Mesendoderm (in vitro differentiated cells): ENCODE results near the gene PPP6R3.

ENCODE experiments used
- DNase-seq: peaks from one replicate; pipeline ENCODE4 v3.0.0; 2013
- H2AK5ac ChIP-seq: 2 replicates; pipeline ENCODE4 v1.6.1; 2013; ENCODE audit warnings: low read length, inconsistent platforms
- H2BK120ac ChIP-seq: 2 replicates; pipeline ENCODE4 v1.6.1; 2013; ENCODE audit warnings: low read depth, mild to moderate bottlenecking, low read length, moderate library complexity, mixed read lengths
- H2BK15ac ChIP-seq: replicated peaks from 2 replicates; pipeline ENCODE4 v1.6.1; 2013; ENCODE audit warnings: low read depth, mild to moderate bottlenecking, moderate library complexity
- H2BK5ac ChIP-seq: 2 replicates; pipeline ENCODE4 v1.6.1; 2013; ENCODE audit warnings: low read length, inconsistent platforms
- H3K18ac ChIP-seq: 2 replicates; pipeline ENCODE4 v1.6.1; 2013; ENCODE audit warnings: mild to moderate bottlenecking, low read length, mixed read lengths
- H3K23ac ChIP-seq: one replicate; pipeline ENCODE4 v1.6.1; 2013; ENCODE audit warnings: low read length
- H3K27ac ChIP-seq: 2 replicates; pipeline ENCODE4 v1.5.1; 2013; ENCODE audit warnings: low read depth, mild to moderate bottlenecking, inconsistent platforms, low read length, moderate library complexity
- H3K27me3 ChIP-seq: 2 replicates; pipeline ENCODE4 v1.6.1; 2013; ENCODE audit warnings: low read length, control low read depth, mild to moderate bottlenecking, inconsistent platforms; ENCODE audit not compliant: insufficient read depth, poor library complexity
- H3K36me3 ChIP-seq: 2 replicates; pipeline ENCODE4 v1.6.1; 2013; ENCODE audit warnings: low read length, inconsistent platforms; ENCODE audit not compliant: control insufficient read depth, insufficient read depth
- H3K4ac ChIP-seq: one replicate; pipeline ENCODE4 v1.6.1; 2013; ENCODE audit warnings: low read depth, mild to moderate bottlenecking, low read length, moderate library complexity
- H3K4me1 ChIP-seq: 2 replicates; pipeline ENCODE4 v1.6.1; 2013; ENCODE audit warnings: low read depth, low read length, inconsistent platforms; ENCODE audit not compliant: control insufficient read depth
- H3K4me2 ChIP-seq: 2 replicates; pipeline ENCODE4 v1.6.1; 2013; ENCODE audit warnings: low read length
- H3K4me3 ChIP-seq: 2 replicates; pipeline ENCODE4 v1.5.1; 2013; ENCODE audit warnings: mild to moderate bottlenecking, low read length
- H3K56ac ChIP-seq: one replicate; pipeline ENCODE4 v1.6.1; 2013; ENCODE audit warnings: low read length
- H3K79me1 ChIP-seq: 2 replicates; pipeline ENCODE4 v1.6.1; 2013; ENCODE audit warnings: low read length, inconsistent platforms
- H3K79me2 ChIP-seq: 2 replicates; pipeline ENCODE4 v1.6.1; 2013; ENCODE audit warnings: mild to moderate bottlenecking, low read length; ENCODE audit not compliant: control insufficient read depth, insufficient read depth
- H3K9ac ChIP-seq: 2 replicates; pipeline ENCODE4 v1.6.1; 2013; ENCODE audit warnings: low read length, inconsistent platforms
- H4K5ac ChIP-seq: one replicate; pipeline ENCODE4 v1.6.1; 2013; ENCODE audit warnings: low read length
- H4K8ac ChIP-seq: one replicate; pipeline ENCODE4 v1.6.1; 2013; ENCODE audit warnings: low read depth, mild to moderate bottlenecking, control low read depth, low read length, moderate library complexity
- WGBS: extraction: QIAGEN DNeasy Blood & Tissue Kit; methylation state at CpG from one replicate; pipeline ENCODE4 v1.1.7; 2013; ENCODE audit warnings: low lambda C conversion rate, missing lambda C conversion rate; ENCODE audit not compliant: insufficient coverage; ENCODE audit errors: extremely low coverage; 5-methylcytosine and 5-hydroxymethylcytosine counted together

Gene PPP6R3

DNA sequence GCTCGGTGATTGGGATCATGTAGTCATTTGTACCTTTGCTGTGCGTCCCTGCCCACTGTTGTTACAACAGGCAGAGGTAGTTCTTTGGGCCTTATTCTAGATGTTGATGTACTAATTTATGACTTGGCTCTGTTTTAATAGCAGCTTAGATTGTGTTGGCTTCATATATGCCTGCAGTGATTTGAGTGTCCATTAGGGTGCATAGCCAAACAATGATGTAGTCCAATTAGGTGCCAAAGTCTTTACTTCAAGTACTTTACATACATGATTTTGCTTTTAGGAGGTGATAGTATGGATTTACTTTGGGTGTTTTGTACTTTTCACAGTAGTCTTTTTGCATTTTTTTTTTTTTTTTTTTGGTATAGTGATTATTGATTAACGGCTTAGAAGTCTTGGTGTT, 46.4 kb downstream of the PPP6R3 start:
- Histone ChIP-seq H2BK120ac (no peak overlapping the region), H3K36me3 (no peaks in the 10 kb centered on the region), H3K18ac (no peak overlapping the region), H3K56ac (no peak overlapping the region), H3K79me1 (peaks cover 20% of the 10 kb centered on the region), H3K79me2 (peaks cover 85% of the 10 kb centered on the region), H4K8ac (no peak overlapping the region), H3K23ac (no peak overlapping the region), H3K27me3 (no peaks in the 10 kb centered on the region), H3K27ac (no peak overlapping the region), H3K4ac (no peak overlapping the region), H3K4me2 (no peak overlapping the region), H2BK15ac (no peak overlapping the region), H2AK5ac (no peak overlapping the region), H4K5ac (no peak overlapping the region), H3K4me1 (peaks cover 2% of the 10 kb centered on the region), H3K9ac (no peak overlapping the region), H2BK5ac (no peak overlapping the region), H3K4me3 (no peak overlapping the region)
- peak; percentile 24 for DNase-seq
- WGBS = no CpG with 5 or more reads among the region's 3 CpGs

DNA sequence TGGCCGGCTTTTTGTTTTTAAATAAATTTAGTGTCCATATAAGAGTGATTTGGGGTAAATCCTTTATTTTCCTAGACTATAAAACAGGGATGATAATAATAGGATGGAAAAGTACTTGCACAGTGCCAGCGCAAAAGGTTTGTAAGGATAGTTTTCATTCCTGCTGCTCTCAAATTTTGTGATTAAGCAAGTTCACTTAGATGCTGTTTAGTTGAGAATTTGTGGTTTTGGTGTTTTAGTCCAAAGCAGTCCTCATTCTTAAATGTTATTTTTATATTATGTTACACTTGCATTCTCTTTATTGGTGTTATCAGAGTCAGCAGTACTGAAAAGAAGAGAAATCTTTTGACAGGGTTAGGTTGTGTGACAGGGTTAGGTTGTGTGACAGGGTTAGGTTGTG, 47.9 kb downstream of the PPP6R3 start:
- Histone ChIP-seq H3K4me1 (peaks cover 2% of the 10 kb centered on the region), H2BK120ac (no peak overlapping the region), H3K4me3 (no peak overlapping the region), H3K27me3 (no peaks in the 10 kb centered on the region), H3K27ac (no peak overlapping the region), H3K9ac (no peak overlapping the region), H2BK5ac (no peak overlapping the region), H3K23ac (no peak overlapping the region), H3K56ac (no peak overlapping the region), H3K4me2 (no peak overlapping the region), H3K4ac (no peak overlapping the region), H3K18ac (no peak overlapping the region), H4K8ac (no peak overlapping the region), H3K79me1 (peaks cover 18% of the 10 kb centered on the region), H2BK15ac (no peak overlapping the region), H4K5ac (no peak overlapping the region), H2AK5ac (no peak overlapping the region), H3K79me2 (peaks cover 87% of the 10 kb centered on the region), H3K36me3 (no peaks in the 10 kb centered on the region)
- no CpG with 5 or more reads among the region's 2 CpGs for WGBS
- no peak for DNase-seq

DNA sequence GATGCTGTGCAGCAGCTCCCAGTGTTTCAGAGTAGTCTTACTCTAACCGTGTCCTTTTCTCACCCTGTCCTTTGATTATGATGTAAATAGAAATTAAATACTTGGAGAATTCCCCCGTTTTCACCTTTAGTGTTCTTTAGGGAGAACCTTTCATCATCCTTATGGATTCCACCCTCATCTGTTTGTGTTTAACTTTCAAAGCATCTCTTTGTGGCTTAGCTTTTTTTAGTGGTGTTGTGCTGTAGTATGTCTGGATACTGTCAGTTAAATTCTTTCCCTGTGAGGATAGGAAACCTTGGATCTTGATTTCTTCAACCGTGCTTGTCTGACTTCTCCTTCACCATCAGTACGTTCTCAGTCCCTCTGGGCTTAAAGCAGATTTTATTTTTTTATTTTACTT, 48.5 kb downstream of the PPP6R3 start:
- Histone ChIP-seq H3K27me3 (no peaks in the 10 kb centered on the region), H2AK5ac (no peak overlapping the region), H3K18ac (no peak overlapping the region), H3K9ac (no peak overlapping the region), H3K56ac (no peak overlapping the region), H4K8ac (no peak overlapping the region), H3K4me3 (no peak overlapping the region), H4K5ac (no peak overlapping the region), H3K27ac (no peak overlapping the region), H3K23ac (no peak overlapping the region), H3K4me1 (no peaks in the 10 kb centered on the region), H3K4me2 (no peak overlapping the region), H3K79me2 (peaks cover 89% of the 10 kb centered on the region), H2BK15ac (no peak overlapping the region), H3K4ac (no peak overlapping the region), H2BK120ac (no peak overlapping the region), H3K79me1 (peaks cover 18% of the 10 kb centered on the region), H3K36me3 (no peaks in the 10 kb centered on the region), H2BK5ac (no peak overlapping the region)
- WGBS = no CpG with 5 or more reads among the region's 4 CpGs
- DNase-seq = no peak

DNA sequence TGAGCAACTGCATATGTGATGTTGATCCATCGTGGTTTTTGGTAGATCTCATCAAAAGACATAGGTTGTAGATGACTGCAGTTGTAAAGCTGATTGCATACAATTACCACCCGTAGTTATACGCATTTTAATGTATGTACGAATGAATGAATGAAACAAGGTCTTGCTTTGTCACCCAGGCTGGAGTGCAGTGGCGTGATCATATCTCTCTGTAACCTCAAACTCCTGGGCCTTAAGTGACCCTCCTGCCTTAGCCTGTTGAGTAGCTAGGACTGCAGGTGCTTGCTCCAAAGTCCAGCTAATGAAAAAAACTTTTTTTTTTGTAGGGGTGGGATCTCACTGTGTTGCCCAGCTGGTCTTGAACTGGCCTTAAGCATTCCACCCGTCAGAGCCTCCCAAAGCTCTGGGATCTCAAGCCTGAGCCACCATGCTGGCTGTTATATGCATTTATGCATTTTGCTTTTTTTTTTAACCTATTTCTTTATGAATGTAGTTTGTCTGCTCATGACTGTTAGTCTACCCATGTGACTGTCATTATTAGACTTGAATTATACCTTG, 53.5 kb downstream of the PPP6R3 start:
- DNase-seq = no peak
- H2BK5ac ChIP-seq = no peak overlapping the region
- no peak overlapping the region for H3K9ac ChIP-seq
- no peak overlapping the region for H3K18ac ChIP-seq
- no peak overlapping the region for H3K23ac ChIP-seq
- WGBS = no CpG with 5 or more reads among the region's 6 CpGs
- H3K79me2 ChIP-seq = peaks cover 74% of the 10 kb centered on the region
- H3K36me3 ChIP-seq = no peaks in the 10 kb centered on the region
- H3K56ac ChIP-seq = no peak overlapping the region
- no peak overlapping the region for H2AK5ac ChIP-seq
- H2BK120ac ChIP-seq = no peak overlapping the region
- no peak overlapping the region for H3K27ac ChIP-seq
- no peak overlapping the region for H2BK15ac ChIP-seq
- no peak overlapping the region for H3K4ac ChIP-seq
- no peak overlapping the region for H4K5ac ChIP-seq
- H3K4me1 ChIP-seq = no peaks in the 10 kb centered on the region
- peak overlapping the region; percentile 5 for H4K8ac ChIP-seq
- H3K27me3 ChIP-seq = no peaks in the 10 kb centered on the region
- peaks cover 17% of the 10 kb centered on the region for H3K79me1 ChIP-seq
- H3K4me3 ChIP-seq = no peak overlapping the region
- H3K4me2 ChIP-seq = no peak overlapping the region

DNA sequence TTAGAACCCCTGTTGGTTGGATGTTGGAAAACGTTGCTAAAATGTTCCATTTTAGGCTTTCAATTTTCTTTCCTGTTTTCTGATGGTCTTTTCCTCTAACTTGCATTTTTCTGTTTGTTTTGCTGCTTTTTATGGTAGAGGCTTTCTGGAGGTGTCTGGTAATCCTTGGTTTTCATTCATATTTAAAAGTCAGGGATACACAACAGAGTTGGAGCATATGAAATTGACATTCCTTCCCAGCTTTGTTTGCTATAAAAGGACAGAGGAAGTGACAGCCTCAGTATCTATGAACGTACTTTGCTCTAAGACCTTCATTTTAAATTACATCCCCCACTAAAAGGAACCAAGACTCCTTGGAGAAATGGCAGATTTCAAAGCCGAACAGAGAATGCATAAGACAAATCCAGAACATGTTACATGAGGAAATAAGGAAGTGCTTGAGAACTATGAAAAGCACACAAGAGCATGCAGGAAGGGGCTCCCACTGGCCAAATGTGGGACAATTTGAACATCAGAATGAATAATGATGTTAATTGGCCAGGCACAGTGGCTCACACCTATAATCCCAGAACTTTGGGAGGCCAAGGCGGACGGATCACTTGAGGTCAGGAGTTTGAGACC, 56.7 kb downstream of the PPP6R3 start:
- Histone ChIP-seq H3K9ac (no peak overlapping the region), H3K56ac (no peak overlapping the region), H2BK120ac (no peak overlapping the region), H4K8ac (no peak overlapping the region), H3K18ac (no peak overlapping the region), H3K4me3 (no peak overlapping the region), H4K5ac (no peak overlapping the region), H3K27ac (no peak overlapping the region), H3K36me3 (peaks cover 2% of the 10 kb centered on the region), H2BK5ac (no peak overlapping the region), H3K79me1 (peaks cover 21% of the 10 kb centered on the region), H2AK5ac (no peak overlapping the region), H2BK15ac (no peak overlapping the region), H3K4me2 (no peak overlapping the region), H3K4ac (no peak overlapping the region), H3K27me3 (no peaks in the 10 kb centered on the region), H3K23ac (no peak overlapping the region), H3K4me1 (no peaks in the 10 kb centered on the region), H3K79me2 (peaks cover 49% of the 10 kb centered on the region)
- no peak for DNase-seq
- no CpG with 5 or more reads among the region's 5 CpGs for WGBS

DNA sequence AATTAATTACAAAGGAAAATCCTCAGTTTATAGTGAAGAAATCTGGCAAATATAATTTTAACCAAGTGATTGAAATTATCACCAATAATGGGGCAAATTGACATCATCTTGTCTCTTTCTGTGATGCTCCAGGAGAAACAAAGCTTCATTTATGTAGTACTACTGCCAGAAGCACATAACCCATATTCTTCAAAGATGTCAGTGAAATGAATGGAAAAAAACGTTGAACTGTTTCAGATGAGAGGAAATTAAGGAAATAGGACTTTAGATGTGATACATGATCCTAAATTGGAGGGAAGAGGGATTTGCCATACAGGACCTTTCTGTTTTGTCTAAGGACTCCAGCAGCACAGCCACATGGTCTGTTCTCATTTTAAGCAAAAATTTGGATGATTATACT, 57.6 kb downstream of the PPP6R3 start:
- Histone ChIP-seq H2BK120ac (no peak overlapping the region), H4K5ac (no peak overlapping the region), H2BK5ac (no peak overlapping the region), H3K23ac (no peak overlapping the region), H3K27me3 (no peaks in the 10 kb centered on the region), H2BK15ac (no peak overlapping the region), H3K79me2 (peaks cover 44% of the 10 kb centered on the region), H3K4ac (no peak overlapping the region), H3K79me1 (peaks cover 19% of the 10 kb centered on the region), H3K18ac (no peak overlapping the region), H4K8ac (no peak overlapping the region), H3K4me3 (no peak overlapping the region), H3K27ac (no peak overlapping the region), H3K4me1 (no peaks in the 10 kb centered on the region), H3K9ac (no peak overlapping the region), H3K36me3 (peaks cover 3% of the 10 kb centered on the region), H3K56ac (no peak overlapping the region), H2AK5ac (no peak overlapping the region), H3K4me2 (no peak overlapping the region)
- no CpG with 5 or more reads among the region's 1 CpG for WGBS
- DNase-seq = no peak
